GM12891 (cell line): Measurements from ENCODE around the gene TAS2R3.

Experiments used
- PAX5 ChIP-seq: IDR thresholded peaks from 2 replicates; pipeline ENCODE4 v1.6.1; 2011; ENCODE audit warnings: low read length, moderate library complexity, mild to moderate bottlenecking; ENCODE audit not compliant: insufficient read depth, severe bottlenecking
- POLR2A ChIP-seq: IDR thresholded peaks from 2 replicates; pipeline ENCODE4 v1.6.1; 2011; ENCODE audit warnings: low read depth, low read length, control low read depth
- POLR2AphosphoS5 ChIP-seq: IDR thresholded peaks from 2 replicates; pipeline ENCODE4 v1.6.1; 2011; ENCODE audit warnings: low read depth, low read length, control low read depth
- POU2F2 ChIP-seq: IDR thresholded peaks from 2 replicates; pipeline ENCODE4 v1.6.1; 2011; ENCODE audit warnings: low read depth, mild to moderate bottlenecking, control low read depth, low read length, moderate library complexity
- SPI1 ChIP-seq: IDR thresholded peaks from 2 replicates; pipeline ENCODE4 v1.6.1; 2011; ENCODE audit warnings: low read depth, low read length, control low read depth
- TAF1 ChIP-seq: IDR thresholded peaks from 2 replicates; pipeline ENCODE4 v1.6.1; 2011; ENCODE audit warnings: low read depth, low read length, control low read depth

- no peak for TF ChIP-seq POLR2A
- no peak for TF ChIP-seq POLR2AphosphoS5
- TF ChIP-seq POU2F2, result no peak
- no peak for TF ChIP-seq SPI1
- no peak for TF ChIP-seq TAF1
- no peak for TF ChIP-seq PAX5
Observed at GRCh38 chr7:141731476-141732149, 32.3 kb upstream of the TAS2R3 start.
